Mucosa of stomach (tissue), 1 donor: ENCODE measurements around the gene SLC37A3.

Experiments
- H3K27me3 ChIP-seq: one replicate; pipeline ENCODE4 v1.7.0; 2013; ENCODE audit warnings: mild to moderate bottlenecking, low read length; ENCODE audit not compliant: control insufficient read depth, insufficient read depth
- H3K36me3 ChIP-seq: one replicate; pipeline ENCODE4 v1.7.0; 2013; ENCODE audit warnings: low read length; ENCODE audit not compliant: control insufficient read depth, insufficient read depth
- H3K4me1 ChIP-seq: one replicate; pipeline ENCODE4 v1.7.0; 2013; ENCODE audit warnings: mild to moderate bottlenecking, low read length; ENCODE audit not compliant: control insufficient read depth, insufficient read depth
- H3K4me3 ChIP-seq: one replicate; pipeline ENCODE4 v1.7.0; 2013; ENCODE audit warnings: low read length
- H3K9ac ChIP-seq: one replicate; pipeline ENCODE4 v1.7.0; 2013; ENCODE audit warnings: mild to moderate bottlenecking, low read length, moderate library complexity
- H3K9me3 ChIP-seq: one replicate; pipeline ENCODE4 v1.7.0; 2013; ENCODE audit warnings: mild to moderate bottlenecking, low read length, moderate library complexity; ENCODE audit not compliant: control insufficient read depth
- donor health status: Pancreatic carcinoma.

SLC37A3 gene

DNA sequence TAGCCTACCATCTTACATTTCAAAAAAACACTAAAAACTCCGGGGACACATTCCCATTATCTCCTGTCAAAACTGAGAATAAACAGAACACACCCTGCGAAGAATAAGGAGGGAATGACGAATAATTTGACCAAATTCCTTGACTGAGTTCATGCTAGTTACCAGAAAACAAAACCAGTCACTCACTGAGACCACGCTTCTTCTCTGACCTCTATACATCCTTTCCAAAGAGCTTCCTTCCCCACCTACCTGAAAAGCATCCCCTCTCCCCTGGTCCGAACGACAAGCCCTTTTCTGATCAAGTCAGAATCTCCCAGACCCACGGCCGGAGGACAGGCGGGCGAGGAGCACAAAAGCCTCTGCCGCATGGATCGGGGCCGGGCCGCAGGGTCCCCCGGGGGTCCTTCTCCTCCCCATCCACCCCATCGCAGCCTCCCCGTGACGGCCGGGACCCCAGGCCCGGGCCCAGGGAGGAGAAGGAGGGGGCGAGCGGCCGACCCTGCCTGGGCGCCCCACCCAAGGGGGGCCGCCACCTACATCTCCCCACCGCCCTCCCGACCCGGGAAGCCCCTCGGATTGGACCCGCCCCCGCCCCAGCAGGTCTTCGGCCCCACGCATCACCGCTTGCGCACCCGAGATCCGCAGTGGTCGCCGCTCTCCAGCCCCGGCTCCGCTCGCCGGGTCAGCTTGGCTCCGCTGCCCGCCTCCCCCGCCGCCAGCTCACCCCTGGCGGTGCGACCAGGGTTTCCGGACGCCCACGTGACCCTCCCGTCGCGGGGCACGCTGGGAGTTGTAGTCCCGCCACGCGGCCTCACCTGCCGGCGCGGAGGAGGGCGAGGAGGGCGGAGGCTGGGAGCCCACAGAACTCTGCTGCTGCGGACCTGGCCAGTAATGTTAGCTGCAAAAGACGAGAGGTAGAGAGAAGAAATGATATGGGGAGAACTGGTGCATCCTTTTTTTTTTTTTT, at the start of gene SLC37A3:
Gene SLC37A3 (minus strand): TSS at position 747 of the 967 bp plus-strand sequence. CDS start 16,004 bp downstream, outside the sequence.
- no peaks in the 10 kb centered on the region for H3K27me3 ChIP-seq
- no peaks in the 10 kb centered on the region for H3K36me3 ChIP-seq
- H3K4me3 ChIP-seq, result peak within 1 kb of the TSS; percentile 54
- H3K9me3 ChIP-seq, result no peaks in the 10 kb centered on the region
- H3K9ac ChIP-seq, result peak within 1 kb of the TSS; percentile 87
- peaks cover 14% of the 10 kb centered on the region for H3K4me1 ChIP-seq

- no peaks in the 10 kb centered on the region for H3K36me3 ChIP-seq
- H3K27me3 ChIP-seq, result no peaks in the 10 kb centered on the region
- no peaks in the 10 kb centered on the region for H3K9me3 ChIP-seq
- no peaks in the 10 kb centered on the region for H3K4me1 ChIP-seq
- no peak overlapping the region for H3K9ac ChIP-seq
- H3K4me3 ChIP-seq, result no peak overlapping the region
Observed at GRCh38 chr7:140447841-140448240, 49.5 kb upstream of the SLC37A3 start.

DNA sequence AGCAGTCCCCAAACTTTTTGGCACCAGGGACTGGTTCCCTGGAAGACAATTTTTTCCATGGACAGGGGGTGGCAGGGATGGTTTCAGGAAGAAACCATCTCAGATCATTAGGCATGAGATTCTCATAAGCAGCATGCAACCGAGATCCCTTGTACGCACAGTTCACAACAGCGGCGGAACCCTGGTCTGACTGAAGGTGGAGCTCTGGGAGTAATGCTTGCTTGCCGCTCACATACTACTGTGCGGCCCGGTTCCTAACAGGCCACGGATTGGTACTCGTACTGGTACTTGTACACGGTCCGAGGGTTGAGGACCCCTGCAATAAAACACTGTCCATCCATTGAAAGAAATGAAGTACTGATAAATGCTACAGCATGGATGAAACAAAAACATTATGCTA, 48.1 kb upstream of the SLC37A3 start:
- Histone ChIP-seq H3K36me3 (no peaks in the 10 kb centered on the region), H3K27me3 (no peaks in the 10 kb centered on the region), H3K4me1 (no peaks in the 10 kb centered on the region), H3K9me3 (no peaks in the 10 kb centered on the region), H3K4me3 (no peak overlapping the region), H3K9ac (no peak overlapping the region)

DNA sequence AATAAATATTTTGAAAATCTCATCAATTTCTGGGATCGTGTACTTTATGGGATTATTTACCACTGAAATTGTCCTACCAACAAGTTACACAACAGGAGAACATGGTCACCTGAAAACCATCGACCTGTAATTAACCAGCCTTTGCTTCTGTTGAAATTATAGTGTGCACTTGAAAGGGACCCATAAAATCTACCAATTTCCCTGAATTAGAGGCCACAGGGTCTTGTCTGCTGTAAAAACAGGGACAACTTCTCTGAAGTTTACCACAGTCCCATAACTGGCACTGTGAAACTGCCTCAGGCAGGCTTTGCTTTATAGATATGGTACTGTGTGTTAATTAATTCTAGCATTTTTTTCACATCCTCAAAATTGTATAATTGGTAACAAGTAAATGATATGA, 43.2 kb upstream of the SLC37A3 start:
- Histone ChIP-seq H3K4me3 (no peak overlapping the region), H3K9me3 (no peaks in the 10 kb centered on the region), H3K4me1 (no peaks in the 10 kb centered on the region), H3K36me3 (no peaks in the 10 kb centered on the region), H3K27me3 (no peaks in the 10 kb centered on the region), H3K9ac (no peak overlapping the region)

- no peak overlapping the region for H3K9ac ChIP-seq
- no peaks in the 10 kb centered on the region for H3K4me1 ChIP-seq
- H3K4me3 ChIP-seq, result no peak overlapping the region
- H3K27me3 ChIP-seq, result no peaks in the 10 kb centered on the region
- H3K36me3 ChIP-seq, result no peaks in the 10 kb centered on the region
- no peaks in the 10 kb centered on the region for H3K9me3 ChIP-seq
Observed at GRCh38 chr7:140440593-140440992, 42.3 kb upstream of the SLC37A3 start.

DNA sequence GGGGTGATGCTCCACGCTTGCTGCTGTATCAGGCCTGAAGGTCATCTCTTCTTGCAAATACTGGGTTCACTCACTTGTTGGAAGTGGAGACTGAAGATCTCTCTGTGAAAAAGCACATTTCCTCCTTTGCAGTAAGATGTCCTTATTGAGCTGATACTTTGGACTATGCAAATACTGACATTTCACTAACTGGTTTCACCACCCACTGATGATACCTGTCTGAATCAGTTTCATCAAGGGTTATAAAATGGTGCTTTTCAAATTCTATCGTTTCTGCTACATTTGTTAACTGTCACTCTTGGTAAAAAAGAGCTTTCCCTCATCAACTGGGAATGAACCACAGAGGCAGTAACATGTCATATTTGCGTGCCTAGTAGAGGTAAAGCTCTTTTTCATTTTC, 41.0 kb upstream of the SLC37A3 start:
- Histone ChIP-seq H3K27me3 (peaks cover 4% of the 10 kb centered on the region), H3K9me3 (no peaks in the 10 kb centered on the region), H3K9ac (no peak overlapping the region), H3K4me3 (no peak overlapping the region), H3K36me3 (no peaks in the 10 kb centered on the region), H3K4me1 (no peaks in the 10 kb centered on the region)

DNA sequence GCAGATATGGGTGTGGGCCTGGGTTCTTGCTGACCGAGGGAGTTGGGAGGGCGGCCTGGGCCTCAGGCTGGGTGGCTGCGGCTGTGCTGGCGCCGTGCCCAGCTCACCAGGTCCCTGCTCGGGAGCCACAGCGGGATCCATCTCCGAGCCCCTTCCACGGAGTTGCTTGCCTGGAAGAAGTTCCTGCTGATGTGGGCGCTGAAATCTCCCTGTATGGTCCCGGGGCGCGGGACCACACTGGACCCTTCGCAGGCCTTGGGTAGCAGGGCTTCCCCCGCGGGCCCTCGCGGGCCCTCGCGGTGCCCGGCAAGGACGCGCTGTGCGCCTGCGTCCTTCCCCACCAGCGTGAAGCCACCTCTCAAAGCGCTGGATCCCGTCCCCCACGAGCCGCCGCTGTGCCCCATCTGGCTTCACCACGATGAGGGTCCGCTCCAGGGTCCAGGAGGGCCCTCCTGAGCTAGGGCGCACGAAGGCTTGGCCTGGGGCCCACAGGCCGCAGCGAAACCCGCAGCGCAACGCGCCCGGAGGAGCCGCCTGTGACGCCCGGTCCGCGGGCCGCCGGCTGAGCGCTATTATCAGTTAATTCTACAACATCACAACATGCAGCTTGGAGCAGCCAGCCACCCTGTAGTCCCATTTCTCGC, 37.0 kb upstream of the SLC37A3 start:
- Histone ChIP-seq H3K27me3 (peaks cover 4% of the 10 kb centered on the region), H3K9me3 (no peaks in the 10 kb centered on the region), H3K4me1 (no peaks in the 10 kb centered on the region), H3K9ac (no peak overlapping the region), H3K36me3 (no peaks in the 10 kb centered on the region), H3K4me3 (no peak overlapping the region)

- Histone ChIP-seq H3K9ac (no peak overlapping the region), H3K27me3 (peaks cover 4% of the 10 kb centered on the region), H3K4me3 (no peak overlapping the region), H3K4me1 (no peaks in the 10 kb centered on the region), H3K36me3 (no peaks in the 10 kb centered on the region), H3K9me3 (no peaks in the 10 kb centered on the region)
Observed at GRCh38 chr7:140433396-140433795, 35.1 kb upstream of the SLC37A3 start.

- no peaks in the 10 kb centered on the region for H3K27me3 ChIP-seq
- no peaks in the 10 kb centered on the region for H3K36me3 ChIP-seq
- H3K4me3 ChIP-seq, result no peak overlapping the region
- no peaks in the 10 kb centered on the region for H3K9me3 ChIP-seq
- H3K9ac ChIP-seq, result no peak overlapping the region
- no peaks in the 10 kb centered on the region for H3K4me1 ChIP-seq
Observed at GRCh38 chr7:140426130-140426529, 27.8 kb upstream of the SLC37A3 start.

DNA sequence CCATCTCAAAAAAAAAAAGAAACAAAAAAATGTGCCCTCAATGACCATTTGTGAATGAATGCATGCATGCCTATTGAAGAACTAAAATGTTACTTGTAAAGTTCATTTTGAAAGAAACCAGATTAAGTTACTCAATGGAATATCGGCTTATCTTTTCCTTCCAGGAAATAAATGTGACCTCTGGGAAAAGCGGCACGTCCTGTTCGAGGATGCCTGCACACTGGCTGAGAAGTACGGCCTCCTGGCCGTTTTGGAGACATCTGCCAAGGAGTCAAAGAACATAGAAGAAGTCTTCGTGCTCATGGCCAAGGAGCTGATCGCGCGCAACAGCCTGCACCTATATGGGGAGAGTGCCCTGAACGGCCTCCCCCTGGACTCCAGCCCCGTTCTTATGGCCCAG, 27.4 kb upstream of the SLC37A3 start:
- H3K9me3 ChIP-seq, result no peaks in the 10 kb centered on the region
- no peaks in the 10 kb centered on the region for H3K27me3 ChIP-seq
- H3K4me3 ChIP-seq, result no peak overlapping the region
- no peaks in the 10 kb centered on the region for H3K4me1 ChIP-seq
- H3K9ac ChIP-seq, result no peak overlapping the region
- no peaks in the 10 kb centered on the region for H3K36me3 ChIP-seq

DNA sequence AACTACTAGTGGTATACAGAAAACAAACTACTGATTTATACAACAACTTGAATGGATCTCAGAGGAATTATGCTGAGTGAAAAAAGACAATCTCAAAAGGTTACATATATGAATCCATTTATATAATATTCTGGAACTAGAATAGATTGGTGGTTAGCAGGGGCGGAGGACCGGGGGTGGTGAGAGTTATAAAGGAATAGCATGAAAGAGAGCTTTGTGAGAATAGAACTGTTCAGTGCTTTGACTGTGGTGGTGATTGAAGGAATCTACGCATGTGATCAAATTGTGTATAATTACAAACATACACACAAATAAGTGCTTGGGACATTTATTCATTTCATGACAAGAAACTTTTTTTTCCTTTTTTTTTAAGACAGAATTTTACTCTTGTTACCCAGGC, 25.2 kb upstream of the SLC37A3 start:
- H3K9ac ChIP-seq, result no peak overlapping the region
- no peaks in the 10 kb centered on the region for H3K9me3 ChIP-seq
- H3K4me1 ChIP-seq, result no peaks in the 10 kb centered on the region
- H3K27me3 ChIP-seq, result no peaks in the 10 kb centered on the region
- H3K4me3 ChIP-seq, result no peak overlapping the region
- H3K36me3 ChIP-seq, result no peaks in the 10 kb centered on the region

DNA sequence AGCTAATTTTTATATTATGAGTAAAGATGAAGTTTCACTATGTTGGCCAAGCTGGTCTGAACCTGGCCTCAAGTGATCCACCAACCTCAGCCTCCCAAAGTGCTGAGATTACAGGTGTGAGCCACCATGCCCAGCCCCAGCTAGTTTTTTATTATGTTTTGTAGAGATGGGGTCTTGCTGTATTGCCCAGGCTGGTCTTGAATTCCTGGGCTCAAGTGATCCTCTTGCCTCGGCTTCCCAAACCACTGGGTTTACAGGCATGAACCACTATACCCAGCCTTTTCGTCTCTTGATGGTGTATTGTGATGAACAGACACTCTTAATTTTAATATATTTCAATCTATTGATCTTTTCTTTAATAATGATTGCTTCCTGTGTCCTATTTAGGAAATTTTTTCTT, 23.2 kb upstream of the SLC37A3 start:
- Histone ChIP-seq H3K9me3 (no peaks in the 10 kb centered on the region), H3K4me3 (no peak overlapping the region), H3K27me3 (no peaks in the 10 kb centered on the region), H3K36me3 (no peaks in the 10 kb centered on the region), H3K9ac (no peak overlapping the region), H3K4me1 (no peaks in the 10 kb centered on the region)
